ENCODE data around the gene HRH1.
A peak's percentile ranks its signal among the peaks of the same experiment; 100 is the strongest.
"Not testable (repeated sequence)": the region's sequence is repeated elsewhere in the genome, so short reads cannot be mapped to it uniquely, and the experiment has no call there.

Gene HRH1

DNA sequence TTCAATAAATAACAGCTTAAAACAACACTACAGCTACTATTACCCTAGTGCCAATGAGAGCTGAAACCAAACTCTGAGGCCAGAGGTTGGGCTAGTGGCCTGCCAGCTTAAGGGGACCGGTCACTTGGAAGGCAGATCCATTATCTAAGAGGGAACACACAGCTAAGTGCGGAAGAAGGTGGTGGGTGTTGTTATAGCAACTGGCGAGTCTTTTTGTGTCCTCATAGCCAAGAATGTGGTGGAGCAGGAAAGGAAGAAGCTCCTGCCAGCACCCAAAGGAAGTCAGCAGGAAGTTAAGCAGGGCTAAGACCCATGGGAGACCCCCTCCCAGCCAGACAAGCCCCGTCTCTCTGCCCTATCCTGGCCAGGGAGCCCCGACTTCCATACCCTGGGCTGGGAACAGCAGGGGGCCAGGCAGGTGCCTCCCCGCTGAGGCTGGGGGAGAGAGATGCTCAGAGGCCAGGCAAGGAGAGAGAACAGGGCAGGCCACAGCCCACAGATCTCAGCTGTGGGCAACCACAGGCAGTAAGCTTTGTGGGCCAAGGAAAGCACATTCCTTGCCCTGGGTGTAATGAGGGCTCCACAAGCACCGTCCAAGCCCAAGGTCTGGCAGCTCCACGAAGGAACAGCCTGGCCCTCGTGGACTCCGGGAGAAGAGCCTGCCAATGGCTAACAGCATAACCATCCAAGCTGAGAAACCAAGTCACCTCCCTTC is 34.0 kb upstream of the HRH1 start:
- peak overlapping the region in 1 of 2 donors; percentile 28 for H3K27ac ChIP-seq

GRCh38 chr3:11126653-11127052 is 27.6 kb upstream of the HRH1 start:
- H3K4me3 ChIP-seq: no peak overlapping the region
- no peak for DNase-seq (ENCODE audit: low spot score)
- H3K27ac ChIP-seq: no peak overlapping the region
- no peak for TF ChIP-seq CTCF (IDR thresholded peaks at IDR 0.05)

More for the DNA sequence above, 34.0 kb upstream of the HRH1 start:
- no peak for DNase-seq (ENCODE audit: low spot score)
- H3K4me3 ChIP-seq: no peak overlapping the region
- TF ChIP-seq CTCF (IDR thresholded peaks at IDR 0.05): no peak

DNA sequence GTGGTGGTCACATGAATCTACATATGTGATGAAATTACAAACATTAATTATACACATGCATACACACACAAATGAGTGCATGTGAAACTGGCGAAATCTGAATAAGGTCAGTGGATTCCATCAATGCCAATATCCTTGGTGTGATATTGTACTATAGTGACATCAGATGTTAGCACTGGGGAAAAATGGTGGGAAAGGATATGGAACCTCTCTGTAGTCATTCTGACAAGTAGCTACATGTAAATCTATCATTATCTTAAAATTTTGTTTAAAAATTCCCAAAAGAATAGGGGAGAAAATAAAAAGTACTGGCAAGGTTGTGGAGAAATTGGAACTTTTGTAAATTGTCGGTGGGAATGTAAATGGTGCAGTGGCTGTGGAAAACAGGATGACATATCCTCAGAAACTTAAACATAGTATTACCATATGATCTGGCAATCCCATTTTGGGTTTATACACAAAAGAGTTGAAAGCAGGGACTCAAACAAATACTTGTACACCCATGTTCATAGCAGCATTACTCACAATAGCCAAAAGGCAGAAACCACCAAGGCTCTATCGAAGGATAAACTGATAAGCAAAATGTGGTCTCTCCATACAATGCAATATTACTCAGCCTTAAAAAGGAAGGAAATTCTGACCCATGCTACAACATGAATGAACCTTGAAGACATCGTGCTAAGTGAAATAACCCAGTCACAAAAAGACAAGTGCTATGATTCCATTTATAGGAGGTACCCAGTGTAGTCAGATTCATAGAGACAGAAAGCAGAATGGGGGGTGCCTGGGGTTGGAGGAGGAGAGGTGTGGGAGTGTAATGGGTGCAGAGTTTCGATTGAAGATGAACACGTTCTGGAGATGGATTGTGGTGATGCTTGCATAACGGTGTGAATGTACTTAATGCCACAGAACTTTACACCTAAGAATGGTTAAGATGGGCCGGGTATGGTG is 25.3 kb upstream of the HRH1 start:
- no peak for TF ChIP-seq CTCF (IDR thresholded peaks at IDR 0.05)
- DNase-seq (ENCODE audit: low spot score): no peak
- no peak overlapping the region for H3K27ac ChIP-seq
- no peak overlapping the region for H3K4me3 ChIP-seq

DNA sequence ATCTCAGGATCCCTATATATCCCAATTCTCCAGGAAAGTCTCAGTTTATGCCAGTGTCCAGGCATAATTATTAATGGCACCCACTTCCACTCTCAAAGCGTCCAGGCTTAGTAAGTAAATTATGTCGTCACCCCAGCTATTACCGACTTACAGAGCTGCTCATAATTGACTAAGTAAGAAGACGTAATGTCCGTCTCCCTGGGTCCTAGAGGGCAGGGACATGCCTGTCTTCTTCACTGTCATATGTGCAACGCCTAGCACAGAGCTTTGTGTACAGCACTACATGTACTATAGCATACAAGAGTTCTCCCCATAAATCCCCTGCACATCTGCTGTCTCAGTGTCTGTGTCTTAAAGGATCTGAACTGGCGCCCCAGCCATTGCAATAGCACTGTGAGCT is 23.9 kb upstream of the HRH1 start:
- H3K27ac ChIP-seq: no peak overlapping the region
- no peak overlapping the region for H3K4me3 ChIP-seq
- DNase-seq (ENCODE audit: low spot score): no peak
- no peak for TF ChIP-seq CTCF (IDR thresholded peaks at IDR 0.05)

DNA sequence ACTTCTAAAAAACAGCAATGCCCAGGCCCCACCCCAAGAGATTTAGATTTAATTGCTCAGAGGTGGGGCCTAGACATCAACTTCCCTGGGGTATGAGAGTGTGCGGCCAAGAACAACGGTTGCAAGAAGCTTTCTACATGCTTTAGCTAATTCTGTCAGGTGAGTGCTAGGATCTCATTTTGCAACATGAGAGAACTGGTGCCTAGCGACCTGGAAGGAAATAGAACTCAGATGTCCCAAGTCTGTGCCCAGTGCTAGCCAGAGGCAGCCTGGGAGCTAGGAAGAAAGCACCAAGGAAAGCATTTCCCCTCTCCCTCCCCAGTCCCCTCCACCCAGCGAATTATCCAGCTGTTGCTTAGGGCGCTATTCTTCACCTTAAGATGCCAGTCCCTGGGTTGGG is 22.9 kb upstream of the HRH1 start:
- Histone ChIP-seq H3K4me3 (no peak overlapping the region), H3K27ac (no peak overlapping the region)
- no peak for TF ChIP-seq CTCF (IDR thresholded peaks at IDR 0.05)
- no peak for DNase-seq (ENCODE audit: low spot score)

DNA sequence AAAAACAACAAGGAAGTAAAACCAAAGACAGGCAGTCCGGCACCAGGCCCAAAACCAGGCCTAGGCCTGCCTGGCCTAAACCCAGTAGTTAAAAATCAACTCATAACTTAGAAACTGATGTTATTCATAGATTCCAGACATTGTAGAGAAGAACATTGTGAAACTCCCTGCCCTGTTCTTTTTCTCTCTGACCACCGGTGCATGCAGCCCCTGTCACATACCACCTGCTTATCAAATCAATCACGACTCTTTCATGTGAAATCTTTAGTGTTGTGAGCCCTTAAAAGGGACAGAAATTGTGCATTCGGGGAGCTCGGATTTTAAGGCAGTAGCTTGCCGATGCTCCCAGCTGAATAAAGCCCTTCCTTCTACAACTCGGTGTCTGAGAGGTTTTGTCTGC is 22.4 kb upstream of the HRH1 start:
- H3K27ac ChIP-seq; H3K4me3 ChIP-seq; DNase-seq (ENCODE audit: low spot score): not testable (repeated sequence)

DNA sequence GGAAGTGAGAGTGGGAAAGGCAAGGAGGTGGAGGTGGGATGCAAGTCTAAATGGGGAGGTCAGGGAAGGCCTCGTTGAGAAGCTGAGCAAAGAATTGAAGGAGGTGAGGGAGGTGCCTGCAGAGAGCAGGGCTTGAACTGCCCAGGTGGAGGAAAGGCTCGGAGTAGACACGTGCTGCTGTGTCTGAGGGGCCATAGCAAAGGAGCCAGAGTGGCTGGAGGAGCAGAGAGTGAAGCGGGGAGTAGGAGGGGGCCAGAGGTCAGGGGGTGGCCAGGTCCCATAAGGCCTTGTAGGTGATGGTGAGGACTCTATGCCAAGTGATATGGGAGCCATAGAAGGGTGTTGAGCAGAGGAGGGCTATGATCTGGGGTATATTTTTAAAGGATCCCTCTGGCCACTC is 21.4 kb upstream of the HRH1 start:
- TF ChIP-seq CTCF (IDR thresholded peaks at IDR 0.05): no peak
- Histone ChIP-seq H3K27ac (no peak overlapping the region), H3K4me3 (no peak overlapping the region)
- no peak for DNase-seq (ENCODE audit: low spot score)
